NCI-H187 (cell line): ENCODE results near the gene FUCA1.
"Not testable (repeated sequence)": the region's sequence is repeated elsewhere in the genome, so short reads cannot be mapped to it uniquely, and the experiment has no call there.

Experiments
- DNase-seq, 2 experiments: peaks; one replicate each; lab custom pipeline; 2025; lab: John Stamatoyannopoulos, UW

The FUCA1 gene

GRCh38 chr1:23838401-23838866 lies 29.7 kb downstream of the FUCA1 start:
- peak in 1 of 2 experiments; percentile 6 for DNase-seq

- DNase-seq = no peak
Observed at GRCh38 chr1:23837908-23838307, 30.2 kb downstream of the FUCA1 start.

GRCh38 chr1:23836037-23836436 lies 32.1 kb downstream of the FUCA1 start:
- DNase-seq = no peak

- DNase-seq = not testable (repeated sequence)
Observed at GRCh38 chr1:23834156-23834555, 33.9 kb downstream of the FUCA1 start.

GRCh38 chr1:23827717-23828116 lies 40.4 kb downstream of the FUCA1 start:
- no peak for DNase-seq

GRCh38 chr1:23826590-23826989 lies 41.5 kb downstream of the FUCA1 start:
- DNase-seq = not testable (repeated sequence)

- DNase-seq = no peak
Observed at GRCh38 chr1:23825762-23826522, 42.1 kb downstream of the FUCA1 start.

- peak; percentile 64 to 80 for DNase-seq
Observed at GRCh38 chr1:23825076-23825761, 42.9 kb downstream of the FUCA1 start, which contains the start of gene HMGCL. TSS of gene HMGCL (minus strand) at chr1:23825429. CDS start at chr1:23825415, 14 bp downstream.

- DNase-seq = no peak
Observed at GRCh38 chr1:23824711-23825075, 43.4 kb downstream of the FUCA1 start.

GRCh38 chr1:23823767-23824166 lies 44.3 kb downstream of the FUCA1 start:
- DNase-seq = no peak

GRCh38 chr1:23817633-23818032 lies 50.5 kb downstream of the FUCA1 start:
- DNase-seq = no peak

- DNase-seq = no peak
Observed at GRCh38 chr1:23816906-23817305, 51.2 kb downstream of the FUCA1 start.

- no peak for DNase-seq
Observed at GRCh38 chr1:23816361-23816760, 51.7 kb downstream of the FUCA1 start.

GRCh38 chr1:23814016-23814415 lies 54.1 kb downstream of the FUCA1 start:
- no peak for DNase-seq

GRCh38 chr1:23810818-23811540 lies 57.1 kb downstream of the FUCA1 start:
- no peak for DNase-seq

GRCh38 chr1:23809751-23810171 lies 58.3 kb downstream of the FUCA1 start:
- peak in 1 of 2 experiments; percentile 10 for DNase-seq

GRCh38 chr1:23807453-23807852 lies 60.6 kb downstream of the FUCA1 start:
- DNase-seq = no peak

GRCh38 chr1:23806280-23806679 lies 61.8 kb downstream of the FUCA1 start:
- DNase-seq = no peak

- no peak for DNase-seq
Observed at GRCh38 chr1:23805025-23805424, 63.1 kb downstream of the FUCA1 start.

- no peak for DNase-seq
Observed at GRCh38 chr1:23804183-23804835, 63.8 kb downstream of the FUCA1 start.

GRCh38 chr1:23803674-23804073 lies 64.4 kb downstream of the FUCA1 start:
- no peak for DNase-seq

GRCh38 chr1:23802809-23803342 lies 65.2 kb downstream of the FUCA1 start:
- DNase-seq = not testable (repeated sequence)
